Endothelial cell of umbilical vein (primary cell): ENCODE data around the gene ZNF844. TPM values are rescaled to one million over a fixed set of nuclear protein-coding genes. Genes with fewer than 3 reads are reported as not detected.

Source experiments
- BruUV-seq: library from RNA; stranded (reverse); fragments of 400-500 nt; replicated peaks from 2 replicates; lab custom pipeline; 2021; lab: Mats Ljungman, UMichigan
- CTCF ChIA-PET: fragments of 300-600, 350-600 bp; sonication (Branson Sonifier 250); formaldehyde crosslinking; loops from one replicate; lab custom pipeline; 2021; ENCODE audit warnings: antibody characterized with exemption, inconsistent platforms; lab: Charles Lee
- POLR2A ChIA-PET: fragments of 300-600, 350-600 bp; sonication (Branson Sonifier 250); formaldehyde crosslinking; loops from one replicate; lab custom pipeline; 2021; ENCODE audit warnings: antibody characterized with exemption, inconsistent platforms; lab: Charles Lee
- DNase-seq: peaks from one replicate; pipeline ENCODE4 v3.0.0-alpha.2; 2011; ENCODE audit warnings: low read depth, low spot score
- FAIRE-seq: peaks from 2 replicates; lab custom pipeline; 2011; peaks lifted over from hg19 to GRCh38; lab: Jason Lieb, UNC
- H2AFZ ChIP-seq: 2 replicates; pipeline ENCODE4 v1.6.0; 2012; ENCODE audit warnings: low read depth, low read length, control low read depth, inconsistent platforms
- H3K27ac ChIP-seq: 2 replicates; pipeline ENCODE4 v1.5.1; 2011; ENCODE audit warnings: low read depth, mild to moderate bottlenecking, control low read depth, low read length, moderate library complexity; ENCODE audit not compliant: insufficient read depth
- H3K27me3 ChIP-seq, 2 experiments: 2 replicates each; pipeline versions ENCODE4 v1.6.0 to v1.6.1; 2011; ENCODE audit warnings: low read length in 2 of 2, mixed read lengths in 1 of 2; ENCODE audit not compliant: control insufficient read depth in 2 of 2, insufficient read depth in 2 of 2
- H3K36me3 ChIP-seq, 2 experiments: 2 replicates in 1 of 2; 3 replicates in 1 of 2; pipeline ENCODE4 v1.5.1; 2011; ENCODE audit warnings: low read length in 2 of 2, mild to moderate bottlenecking in 1 of 2, moderate library complexity in 1 of 2; ENCODE audit not compliant: control insufficient read depth in 2 of 2, insufficient read depth in 2 of 2; ENCODE audit errors: extremely low read depth in 1 of 2
- H3K4me1 ChIP-seq: 3 replicates; pipeline ENCODE4 v1.5.1; 2011; ENCODE audit warnings: mild to moderate bottlenecking, low read length; ENCODE audit not compliant: control insufficient read depth, insufficient read depth; ENCODE audit errors: extremely low read depth
- H3K4me2 ChIP-seq: 2 replicates; pipeline ENCODE4 v1.6.1; 2011; ENCODE audit warnings: low read length, control low read depth, mixed read lengths; ENCODE audit not compliant: insufficient read depth
- H3K4me3 ChIP-seq, 3 experiments: fragments of 200-600 bp in 1 of 3; sonication (generic), shearing (Covaris generic) in 1 of 3; replicated peaks in 1 of 3; 2 replicates each; pipeline ENCODE4 v1.5.1; 2011 to 2016; ENCODE audit warnings: control low read depth in 3 of 3, low read length in 3 of 3, mild to moderate bottlenecking in 2 of 3, inconsistent platforms in 1 of 3, low read depth in 1 of 3, moderate library complexity in 1 of 3; ENCODE audit not compliant: insufficient read depth in 1 of 3
- H3K79me2 ChIP-seq: 2 replicates; pipeline ENCODE4 v1.6.0; 2012; ENCODE audit warnings: low read length, inconsistent platforms; ENCODE audit not compliant: control insufficient read depth, insufficient read depth
- H3K9ac ChIP-seq: replicated peaks from 2 replicates; pipeline ENCODE3; 2011; ENCODE audit warnings: low read length, control low read depth; ENCODE audit not compliant: insufficient read depth; ENCODE audit errors: extremely low read depth
- H3K9me1 ChIP-seq: replicated peaks from 3 replicates; pipeline ENCODE4 v1.6.0; 2011; ENCODE audit warnings: mild to moderate bottlenecking, low read length; ENCODE audit not compliant: control insufficient read depth, insufficient read depth; ENCODE audit errors: extremely low read depth
- H3K9me3 ChIP-seq: replicated peaks from 2 replicates; pipeline ENCODE4 v1.5.1; 2012; ENCODE audit warnings: low read length, inconsistent platforms; ENCODE audit not compliant: control insufficient read depth, insufficient read depth
- H4K20me1 ChIP-seq: replicated peaks from 2 replicates; pipeline ENCODE3; 2011; ENCODE audit warnings: mild to moderate bottlenecking, low read length; ENCODE audit not compliant: control insufficient read depth, insufficient read depth; ENCODE audit errors: extremely low read depth
- CTCF ChIP-seq, 2 donors: IDR thresholded peaks; 1 replicate in 1 of 2; 2 replicates in 1 of 2; pipeline ENCODE4 v1.5.1; 2011; ENCODE audit warnings: low read length in 2 of 2, mild to moderate bottlenecking in 2 of 2, moderate library complexity in 2 of 2, control low read depth in 1 of 2, inconsistent platforms in 1 of 2, low read depth in 1 of 2; ENCODE audit not compliant: insufficient read depth in 1 of 2; ENCODE audit errors: extremely low read depth in 1 of 2
- EZH2 ChIP-seq: IDR thresholded peaks from 2 replicates; pipeline ENCODE4 v1.6.1; 2012; ENCODE audit warnings: borderline replicate concordance, low read depth, mild to moderate bottlenecking, moderate library complexity, low read length, inconsistent platforms; ENCODE audit not compliant: severe bottlenecking
- FOS ChIP-seq: IDR thresholded peaks from 2 replicates; pipeline ENCODE4 v1.6.1; 2011; ENCODE audit warnings: mild to moderate bottlenecking, low read length, moderate library complexity, borderline replicate concordance; ENCODE audit not compliant: insufficient read depth
- GATA2 ChIP-seq: IDR thresholded peaks from 2 replicates; pipeline ENCODE4 v1.7.0; 2011; ENCODE audit warnings: low read depth, mild to moderate bottlenecking, moderate library complexity, mixed read lengths, low read length; ENCODE audit not compliant: insufficient read length, insufficient read depth
- JUN ChIP-seq: IDR thresholded peaks from 2 replicates; pipeline ENCODE4 v1.6.1; 2011; ENCODE audit warnings: borderline replicate concordance, low read depth; ENCODE audit not compliant: insufficient read length, insufficient read depth
- MAX ChIP-seq: IDR thresholded peaks from 2 replicates; pipeline ENCODE4 v1.6.1; 2011; ENCODE audit not compliant: insufficient read depth, insufficient read length
- MYC ChIP-seq: IDR thresholded peaks from one replicate; pipeline ENCODE4 v1.6.1; 2011; ENCODE audit warnings: mild to moderate bottlenecking, low read depth, low read length
- POLR2A ChIP-seq: IDR thresholded peaks from 2 replicates; pipeline ENCODE4 v1.6.1; 2012; ENCODE audit warnings: low read depth, mild to moderate bottlenecking, control low read depth, low read length
- POLR2AphosphoS5 ChIP-seq: IDR thresholded peaks from 2 replicates; pipeline ENCODE4 v1.6.1; 2012; ENCODE audit warnings: low read depth, mild to moderate bottlenecking, control low read depth, low read length, moderate library complexity; ENCODE audit not compliant: insufficient read depth
- dilution Hi-C: fragments of 300-500 bp; cut with MboI; formaldehyde crosslinking; loops from one replicate; pipeline ENCODE4 v1.15.0; 2019; ENCODE audit warnings: low sequenced_read_pairs; ENCODE audit not compliant: extremely low pct_ligation_motif_present
- intact Hi-C: fragments of 100-400 bp; cut with micrococcal nuclease; formaldehyde crosslinking; loops from one replicate; pipeline ENCODE4 v1.10.0; 2022
- polyA plus RNA-seq, 4 experiments: library from polyadenylated mRNA; depleted of rRNA in 3 of 4; stranded (reverse) in 3 of 4; unstranded in 1 of 4; fragments of >200 nt; gene quantifications; 2 replicates each; pipeline versions ENCODE4 v1.2.1 to v1.2.3, GENCODE V29; 2011 to 2012; ENCODE audit warnings: missing spikeins in 1 of 4
- total RNA-seq: library from RNA; stranded (reverse); gene quantifications from 2 replicates; pipeline ENCODE4 v1.2.3, GENCODE V29; 2021

The ZNF844 gene
- total and polyA plus RNA-seq, 2 donors (not counting 3 experiments of a cell fraction or from before 2014, with no cell fraction given) = 0.90 to 3.8 TPM

- no peak overlapping the region for H3K27ac ChIP-seq
- no peaks in the 10 kb centered on the region for H3K4me1 ChIP-seq
- no peak overlapping the region for H2AFZ ChIP-seq
- H3K9me1 ChIP-seq = no peaks in the 10 kb centered on the region
- intact Hi-C loops = no loop called here
- H3K4me3 ChIP-seq = no peak overlapping the region
- no peaks in the 10 kb centered on the region for H3K36me3 ChIP-seq
- H4K20me1 ChIP-seq = no peaks in the 10 kb centered on the region
- DNase-seq = no peak
- H3K27me3 ChIP-seq = no peaks in the 10 kb centered on the region
- dilution Hi-C loops = no loop called here
- CTCF ChIA-PET = no interaction called here
- TF ChIP-seq EZH2 (no peak), CTCF (IDR thresholded peaks at IDR 0.05; ENCODE audit: extremely low read depth in 1 of 2, insufficient read depth in 1 of 2, low read depth in 1 of 2, low read length in 2 of 2) (no peak), JUN (no peak), FOS (no peak), MAX (no peak), MYC (no peak), POLR2AphosphoS5 (no peak), POLR2A (no peak), GATA2 (no peak)
- no peaks in the 10 kb centered on the region for H3K79me2 ChIP-seq
- H3K9ac ChIP-seq = no peak overlapping the region
- H3K4me2 ChIP-seq = no peak overlapping the region
- POLR2A ChIA-PET = no interaction called here
- FAIRE-seq = no peak
- H3K9me3 ChIP-seq = peaks cover 13% of the 10 kb centered on the region
- BruUV-seq = no TSS peak
Observed at GRCh38 chr19:12112701-12113100, 48.2 kb downstream of the ZNF844 start.
